GM20000 (cell line): Measurements from ENCODE around the gene TMEM183A.

Experiments
- DNase-seq: peaks from one replicate; pipeline ENCODE4 v3.0.0; 2012; ENCODE audit warnings: low spot score
- CTCF ChIP-seq: IDR thresholded peaks from 2 replicates; pipeline ENCODE4 v1.5.1; 2012; ENCODE audit warnings: mild to moderate bottlenecking, control low read depth; ENCODE audit errors: extremely low read depth, missing control alignments

TMEM183A gene

DNA sequence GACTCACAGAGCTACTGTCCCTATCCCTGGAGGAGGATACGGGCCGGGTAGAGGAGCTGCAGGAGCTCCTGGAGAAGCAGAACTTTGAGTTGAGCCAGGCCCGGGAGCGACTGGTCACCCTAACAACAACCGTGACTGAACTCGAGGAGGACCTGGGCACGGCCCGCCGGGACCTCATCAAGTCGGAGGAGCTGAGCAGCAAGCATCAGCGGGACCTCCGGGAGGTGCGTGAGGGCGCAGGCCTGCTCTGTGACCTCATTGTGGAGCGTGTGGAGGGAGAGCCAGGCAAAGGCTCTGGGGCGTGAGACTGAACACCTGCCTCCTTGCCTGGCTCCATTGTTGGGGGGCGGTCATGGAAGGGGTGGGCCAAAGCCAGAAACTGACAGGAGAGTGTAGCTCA, 38.2 kb downstream of the TMEM183A start:
- no peak for DNase-seq
- TF ChIP-seq CTCF: no peak

GRCh38 chr1:203045821-203046594, 38.8 kb downstream of the TMEM183A start:
- DNase-seq: no peak
- TF ChIP-seq CTCF: no peak

DNA sequence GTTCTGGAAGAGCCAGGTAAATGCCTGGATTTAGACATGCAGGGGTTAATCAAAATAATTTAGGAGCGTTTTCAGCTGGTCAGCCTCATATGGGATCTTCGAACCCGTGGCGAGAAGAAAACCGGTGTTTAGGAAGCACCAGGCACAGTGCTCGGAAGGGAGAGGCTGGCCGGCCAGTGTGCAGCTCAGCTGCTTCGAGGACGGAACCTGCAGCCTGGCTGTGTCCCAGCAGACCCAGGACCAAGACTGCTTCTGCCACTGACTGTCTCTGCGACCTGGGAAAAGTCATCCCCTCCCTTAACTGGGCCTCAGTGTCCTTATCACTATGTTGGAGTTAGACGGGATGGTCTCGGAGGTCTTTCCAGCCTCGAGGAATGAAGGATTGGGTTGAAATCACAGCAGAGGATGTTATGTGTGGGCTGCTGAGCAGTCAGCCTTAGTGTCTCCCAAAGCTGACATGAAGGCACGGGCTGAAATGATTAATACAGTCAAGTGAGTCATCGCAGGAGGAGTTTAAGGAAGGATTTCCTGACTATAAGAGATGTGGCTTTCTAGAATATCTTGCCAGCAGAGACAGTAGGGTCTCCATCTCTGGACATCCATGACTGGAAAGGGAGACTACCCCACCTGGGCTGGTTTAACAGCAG, 39.9 kb downstream of the TMEM183A start:
- no peak for DNase-seq
- no peak for TF ChIP-seq CTCF

DNA sequence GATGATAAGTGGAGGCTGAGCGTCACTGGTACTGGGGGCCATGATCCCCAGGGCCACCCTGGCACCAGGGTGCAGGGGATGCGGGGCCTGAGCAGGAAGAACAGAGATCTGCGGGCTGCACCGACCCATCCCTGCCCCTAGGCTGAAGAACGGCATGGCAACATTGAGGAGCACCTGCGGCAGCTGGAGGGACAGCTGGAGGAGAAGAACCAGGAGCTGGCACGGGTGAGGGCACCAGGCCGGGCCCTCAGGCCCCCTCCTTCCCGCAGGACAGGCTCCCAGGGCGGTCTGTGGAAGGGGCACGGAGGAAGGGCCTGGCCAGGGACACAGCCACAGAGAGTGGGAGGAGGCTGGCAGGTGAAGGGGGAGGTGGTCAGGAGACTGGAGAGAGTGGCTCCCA, 40.9 kb downstream of the TMEM183A start:
- no peak for DNase-seq
- no peak for TF ChIP-seq CTCF

DNA sequence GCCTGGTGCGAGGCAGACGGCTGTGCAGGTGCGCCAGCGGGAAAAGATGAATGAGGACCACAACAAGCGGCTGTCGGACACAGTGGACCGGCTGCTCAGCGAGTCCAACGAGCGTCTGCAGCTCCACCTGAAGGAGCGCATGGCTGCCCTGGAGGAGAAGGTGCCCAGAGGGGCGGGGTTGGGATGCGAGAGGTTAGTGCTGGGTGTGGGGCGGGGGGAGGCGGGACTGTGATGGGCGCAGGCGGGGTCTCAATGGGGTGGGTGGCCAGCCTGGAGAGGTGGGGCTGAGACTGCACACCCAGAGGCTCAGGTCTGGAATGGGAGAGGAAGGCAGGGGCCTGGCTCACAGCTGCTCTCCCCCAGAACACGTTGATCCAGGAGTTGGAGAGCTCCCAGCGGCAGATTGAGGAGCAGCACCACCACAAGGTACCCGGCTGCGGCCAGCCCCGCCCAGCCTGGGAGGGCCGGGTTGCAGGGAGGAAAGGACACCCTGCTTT, 41.4 kb downstream of the TMEM183A start:
- DNase-seq: no peak
- TF ChIP-seq CTCF: no peak

- no peak for DNase-seq
- no peak for TF ChIP-seq CTCF
Observed at GRCh38 chr1:203049077-203049476, 41.9 kb downstream of the TMEM183A start.

DNA sequence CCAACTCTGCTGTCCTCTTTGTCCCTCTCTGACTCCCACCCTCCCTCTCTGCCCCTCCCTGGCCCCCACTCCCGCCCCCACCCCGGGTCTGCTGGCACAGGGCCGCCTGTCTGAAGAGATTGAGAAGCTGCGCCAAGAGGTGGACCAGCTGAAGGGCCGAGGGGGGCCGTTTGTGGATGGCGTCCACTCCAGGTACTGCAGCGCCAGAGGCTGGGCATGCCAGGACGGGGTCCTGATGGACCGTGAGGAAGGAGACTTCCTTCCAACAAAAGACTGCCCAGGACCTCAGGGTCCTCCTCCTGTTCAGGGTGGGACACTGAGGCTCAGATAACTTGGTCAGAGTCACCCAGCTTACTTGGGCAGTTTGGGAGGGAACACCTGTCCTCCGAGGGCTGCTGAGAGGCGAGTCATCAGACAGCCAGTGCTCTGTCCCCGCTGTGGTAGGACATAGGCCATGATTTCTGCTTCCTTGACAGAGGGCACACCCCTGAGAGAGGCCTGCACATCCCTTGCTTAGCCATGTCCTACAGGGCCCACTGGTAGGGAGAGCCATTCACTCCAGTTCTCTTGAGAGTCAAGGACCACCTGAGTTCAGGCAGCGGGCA, 42.5 kb downstream of the TMEM183A start:
- no peak for DNase-seq
- no peak for TF ChIP-seq CTCF
